HG02981 (cell line): ENCODE data around the gene ARMH2.
"Not testable (repeated sequence)": the region's sequence is repeated elsewhere in the genome, so short reads cannot be mapped to it uniquely, and the experiment has no call there.

ENCODE experiments used
- ATAC-seq: cut with Tn5 transposase; IDR thresholded peaks from one replicate; pipeline ENCODE4 v1.9.1; 2021; ENCODE audit warnings: mild to moderate bottlenecking, moderate library complexity; ENCODE audit not compliant: unreplicated experiment

Gene ARMH2

GRCh38 chr6:24765968-24766367 lies 32.7 kb downstream of the ARMH2 start:
- not testable (repeated sequence) for ATAC-seq

- not testable (repeated sequence) for ATAC-seq
These were observed 33.6 kb downstream of the ARMH2 start for GRCh38 chr6:24764833-24765828.

DNA sequence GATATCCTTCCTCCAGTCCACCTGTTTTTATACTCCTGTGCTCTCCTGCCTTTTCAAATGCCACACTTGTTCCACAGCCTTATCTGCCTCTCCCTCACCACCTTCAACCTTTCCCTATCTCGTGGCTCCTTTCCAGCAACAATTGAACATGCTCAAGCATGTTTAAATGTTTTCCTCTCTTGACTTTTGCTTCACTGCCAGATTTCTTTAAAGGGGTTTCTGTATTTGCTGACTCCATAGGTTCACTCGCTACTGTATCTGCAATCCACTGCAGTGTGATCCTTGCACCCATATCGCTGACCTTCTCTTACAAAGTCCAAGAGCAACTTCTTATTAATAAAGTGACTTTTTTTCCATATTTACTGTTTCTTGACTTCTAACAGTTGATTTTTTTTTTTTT lies 35.1 kb downstream of the ARMH2 start:
- ATAC-seq = no peak

DNA sequence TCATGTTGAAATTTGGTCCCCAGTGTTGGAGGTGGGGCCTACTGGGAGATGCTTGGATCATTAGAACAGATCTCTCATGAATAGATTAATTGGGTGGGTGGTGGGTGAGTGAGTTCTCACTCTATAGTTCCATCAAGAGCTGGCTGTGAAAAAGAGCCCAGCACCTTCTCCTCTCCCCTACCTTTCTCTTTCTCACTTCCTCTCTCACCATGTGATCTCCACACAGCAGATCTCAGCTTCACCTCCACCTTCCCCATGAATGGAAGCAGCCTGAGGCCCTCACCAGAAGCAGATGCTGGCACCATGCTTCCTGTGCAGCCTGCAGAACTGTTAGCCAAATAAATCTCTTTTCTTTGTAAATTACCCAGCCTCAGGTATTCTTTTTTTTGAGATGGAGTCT lies 36.9 kb downstream of the ARMH2 start:
- no peak for ATAC-seq

GRCh38 chr6:24761193-24761835 lies 37.4 kb downstream of the ARMH2 start:
- ATAC-seq = no peak

GRCh38 chr6:24760210-24760609 lies 38.5 kb downstream of the ARMH2 start:
- no peak for ATAC-seq

GRCh38 chr6:24759718-24760117 lies 39.0 kb downstream of the ARMH2 start:
- ATAC-seq = no peak

- no peak for ATAC-seq
These were observed 41.1 kb downstream of the ARMH2 start for GRCh38 chr6:24757611-24758010.

- no peak for ATAC-seq
These were observed 43.4 kb downstream of the ARMH2 start for GRCh38 chr6:24755279-24755678.

DNA sequence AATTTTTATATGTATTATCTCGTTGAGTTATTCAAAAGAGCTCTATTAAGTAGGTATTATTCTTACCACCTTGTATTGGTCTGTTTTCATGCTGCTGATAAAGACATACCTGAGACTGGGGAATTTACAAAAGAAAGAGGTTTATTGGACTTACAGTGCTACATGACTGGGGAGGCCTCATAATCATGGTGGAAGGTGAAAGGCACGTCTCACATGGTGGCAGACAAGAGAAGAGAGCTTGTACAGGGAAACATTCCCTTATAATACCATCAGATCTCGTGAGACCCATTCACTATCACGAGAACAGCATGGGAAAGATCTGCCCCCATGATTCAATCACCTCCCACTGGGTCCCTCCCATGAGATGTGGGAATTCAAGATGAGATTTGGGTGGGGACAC lies 44.3 kb downstream of the ARMH2 start:
- not testable (repeated sequence) for ATAC-seq

GRCh38 chr6:24753545-24753944 lies 45.2 kb downstream of the ARMH2 start:
- no peak for ATAC-seq

DNA sequence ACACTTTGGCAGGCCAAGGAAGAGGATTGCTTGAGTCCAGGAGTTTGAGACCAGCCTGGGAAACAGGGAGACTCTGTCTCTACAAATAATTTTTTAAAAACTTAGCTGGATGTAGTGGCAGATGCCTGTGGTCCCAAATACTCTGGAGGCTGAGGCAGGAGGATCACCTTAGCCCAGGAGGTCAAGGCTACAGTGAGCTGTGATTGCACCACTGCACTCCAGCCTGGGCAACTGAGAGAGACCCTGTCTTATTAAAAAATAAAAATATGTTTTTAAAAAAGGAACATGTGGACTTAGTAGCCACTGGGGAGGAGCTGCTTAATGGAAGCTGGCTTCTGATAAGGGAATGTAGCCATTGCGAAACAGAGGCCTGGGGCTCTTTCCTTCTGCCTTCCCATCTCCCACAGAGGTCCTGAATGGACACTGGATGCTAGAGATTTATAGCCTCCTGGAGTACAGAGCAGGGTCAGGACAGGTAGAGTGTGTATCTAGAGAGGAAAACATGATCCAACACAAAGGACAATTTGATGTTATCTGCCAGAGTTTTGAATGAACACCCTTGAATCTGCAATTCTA lies 45.7 kb downstream of the ARMH2 start:
- no peak for ATAC-seq

DNA sequence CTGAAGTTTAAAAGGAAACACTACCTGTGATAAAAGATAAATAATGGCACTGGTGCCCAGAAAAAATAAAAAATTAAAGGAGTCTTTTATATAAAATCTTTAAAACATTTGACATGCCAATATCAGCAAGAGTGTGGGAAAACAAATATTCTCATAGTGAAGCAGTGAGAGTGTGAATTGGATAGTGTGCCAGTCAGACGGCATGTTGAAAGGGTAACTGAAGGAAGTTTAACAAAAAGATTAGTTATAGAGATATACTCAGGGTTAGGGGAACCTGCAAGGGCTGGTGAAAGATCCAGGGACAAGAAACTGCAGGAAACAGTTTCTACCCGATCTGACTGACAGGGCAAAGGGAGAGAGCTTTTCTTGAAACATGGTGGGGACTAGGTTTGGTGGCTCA lies 46.2 kb downstream of the ARMH2 start:
- no peak for ATAC-seq

DNA sequence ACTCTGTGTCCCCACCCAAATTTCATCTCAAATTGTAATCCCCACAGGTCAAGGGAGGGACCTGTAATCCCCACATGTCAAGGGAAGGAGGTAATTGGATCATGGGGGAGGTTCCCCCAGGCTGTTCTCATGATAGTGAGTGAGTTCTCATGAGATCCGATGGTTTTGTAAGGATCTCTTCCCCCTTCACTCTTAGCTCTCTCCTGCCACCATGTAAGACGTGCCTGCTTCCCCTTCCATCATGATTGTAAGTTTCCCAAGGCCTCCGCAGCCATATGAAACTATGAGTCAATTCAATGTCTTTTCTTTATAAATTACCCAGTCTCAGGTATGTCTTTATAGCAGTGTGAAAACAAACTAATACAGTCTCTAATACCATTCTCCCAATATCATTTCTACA lies 47.8 kb downstream of the ARMH2 start:
- not testable (repeated sequence) for ATAC-seq

GRCh38 chr6:24749297-24749696 lies 49.4 kb downstream of the ARMH2 start:
- ATAC-seq = no peak
